Lower lobe of right lung (tissue), 2 donors: ENCODE measurements around the gene RAI14. TPM values are rescaled to one million over a fixed set of nuclear protein-coding genes. Genes with fewer than 3 reads are reported as not detected.

Source experiments
- ATAC-seq, 2 donors: fragments of 200-7000 bp; cut with Tn5 transposase; one replicate each; pipeline ENCODE4 v1.9.1; 2020 to 2022; ENCODE audit warnings: mild to moderate bottlenecking in 2 of 2, moderate library complexity in 2 of 2
- DNase-seq: peaks from one replicate; pipeline ENCODE4 v3.0.0-alpha.2; 2020
- H3K27ac ChIP-seq: fragments of 200-600 bp; one replicate; pipeline ENCODE4 v1.8.0; 2022
- H3K27me3 ChIP-seq: fragments of 200-600 bp; one replicate; pipeline ENCODE4 v1.8.0; 2022; ENCODE audit warnings: low read depth
- H3K36me3 ChIP-seq: fragments of 200-600 bp; one replicate; pipeline ENCODE4 v1.8.0; 2022; ENCODE audit warnings: mild to moderate bottlenecking
- H3K4me1 ChIP-seq: fragments of 200-600 bp; one replicate; pipeline ENCODE4 v1.8.0; 2022
- H3K4me3 ChIP-seq: fragments of 200-600 bp; one replicate; pipeline ENCODE4 v1.8.0; 2022; ENCODE audit warnings: mild to moderate bottlenecking
- H3K9me3 ChIP-seq: fragments of 200-600 bp; one replicate; pipeline ENCODE4 v1.8.0; 2022
- CTCF ChIP-seq: fragments of 200-600 bp; IDR thresholded peaks from one replicate; pipeline ENCODE4 v1.8.0; 2022; ENCODE audit warnings: antibody characterized with exemption, mild to moderate bottlenecking
- intact Hi-C: fragments of 100-400 bp; cut with DNase I; formaldehyde crosslinking; loops from one replicate; pipeline ENCODE4 v1.11.0; 2022
- total RNA-seq: library from RNA; stranded (reverse); fragmentation: NEBNext Ultra II Directional; extraction: Animal tissue kit (Norgen Biotek cat#: 25700); gene quantifications from one replicate; pipeline ENCODE4 v1.2.1, GENCODE V29; 2021
- donor health status: DM: no; HTN: yes; CAD: no; lungs with severe emphysema.

The RAI14 gene
- total RNA-seq, 1 donor from 2014 or later = 66.8 TPM

- Histone ChIP-seq H3K27ac (no peak overlapping the region), H3K4me3 (no peak overlapping the region), H3K36me3 (no peaks in the 10 kb centered on the region), H3K27me3 (no peaks in the 10 kb centered on the region), H3K4me1 (peaks cover 8% of the 10 kb centered on the region), H3K9me3 (no peaks in the 10 kb centered on the region)
- TF ChIP-seq CTCF = no peak
- intact Hi-C loops = no loop called here
- peak in 1 of 2 donors; percentile 67 for ATAC-seq
- no peak for DNase-seq
Observed at GRCh38 chr5:34858790-34859189, 202.7 kb downstream of the RAI14 start.

GRCh38 chr5:34859253-34859652 lies 203.1 kb downstream of the RAI14 start:
- no peak for TF ChIP-seq CTCF
- Histone ChIP-seq H3K36me3 (no peaks in the 10 kb centered on the region), H3K9me3 (no peaks in the 10 kb centered on the region), H3K27ac (no peak overlapping the region), H3K4me3 (no peak overlapping the region), H3K4me1 (peaks cover 8% of the 10 kb centered on the region), H3K27me3 (no peaks in the 10 kb centered on the region)
- ATAC-seq (no peak), DNase-seq (no peak)
- intact Hi-C loops = no loop called here

- Histone ChIP-seq H3K9me3 (no peaks in the 10 kb centered on the region), H3K4me3 (no peak overlapping the region), H3K36me3 (no peaks in the 10 kb centered on the region), H3K27ac (no peak overlapping the region), H3K27me3 (no peaks in the 10 kb centered on the region), H3K4me1 (peaks cover 2% of the 10 kb centered on the region)
- intact Hi-C loops = no loop called here
- no peak for DNase-seq
- TF ChIP-seq CTCF = no peak
- no peak for ATAC-seq
Observed at GRCh38 chr5:34863946-34864345, 207.8 kb downstream of the RAI14 start.

- Histone ChIP-seq H3K4me3 (no peak overlapping the region), H3K9me3 (no peaks in the 10 kb centered on the region), H3K27me3 (no peaks in the 10 kb centered on the region), H3K27ac (no peak overlapping the region), H3K4me1 (no peaks in the 10 kb centered on the region), H3K36me3 (no peaks in the 10 kb centered on the region)
- intact Hi-C loops = no loop called here
- ATAC-seq = no peak
- no peak for TF ChIP-seq CTCF
- DNase-seq = no peak
Observed at GRCh38 chr5:34865091-34865490, 209.0 kb downstream of the RAI14 start.

- intact Hi-C loops = no loop called here
- Histone ChIP-seq H3K36me3 (no peaks in the 10 kb centered on the region), H3K27me3 (no peaks in the 10 kb centered on the region), H3K4me1 (no peaks in the 10 kb centered on the region), H3K4me3 (no peak overlapping the region), H3K27ac (no peak overlapping the region), H3K9me3 (no peaks in the 10 kb centered on the region)
- DNase-seq = no peak
- ATAC-seq = peak in 1 of 2 donors; percentile 50
- no peak for TF ChIP-seq CTCF
Observed at GRCh38 chr5:34866989-34867471, 210.9 kb downstream of the RAI14 start.

GRCh38 chr5:34867660-34868059 lies 211.5 kb downstream of the RAI14 start:
- DNase-seq (no peak), ATAC-seq (no peak)
- Histone ChIP-seq H3K27ac (no peak overlapping the region), H3K27me3 (no peaks in the 10 kb centered on the region), H3K36me3 (no peaks in the 10 kb centered on the region), H3K9me3 (no peaks in the 10 kb centered on the region), H3K4me3 (no peak overlapping the region), H3K4me1 (no peaks in the 10 kb centered on the region)
- intact Hi-C loops = no loop called here
- no peak for TF ChIP-seq CTCF
